Suprapubic skin (tissue), 4 donors: ENCODE measurements around the gene HOXD3. TPM values are rescaled to one million over a fixed set of nuclear protein-coding genes. Genes with fewer than 3 reads are reported as not detected.

Experiments used
- DNase-seq, 2 donors: peaks; one replicate each; pipeline ENCODE4 v3.0.0-alpha.2; 2019; ENCODE audit warnings: low spot score in 2 of 2
- H3K27ac ChIP-seq: fragments of 200-600 bp; sonication (generic); one replicate; pipeline ENCODE4 v1.5.1; 2019
- H3K27me3 ChIP-seq: fragments of 200-600 bp; sonication (generic); one replicate; pipeline ENCODE4 v1.5.1; 2019
- H3K36me3 ChIP-seq: fragments of 200-600 bp; sonication (generic); one replicate; pipeline ENCODE4 v1.5.1; 2019
- H3K4me1 ChIP-seq: fragments of 200-600 bp; sonication (generic); one replicate; pipeline ENCODE4 v1.5.1; 2019
- H3K4me3 ChIP-seq: fragments of 200-600 bp; sonication (generic); one replicate; pipeline ENCODE4 v1.5.1; 2019; ENCODE audit warnings: mild to moderate bottlenecking
- H3K9me3 ChIP-seq: fragments of 200-600 bp; sonication (generic); one replicate; pipeline ENCODE4 v1.5.1; 2019
- CTCF ChIP-seq, 2 donors: fragments of 200-600 bp in 1 of 2; fragments of 450-650 bp in 1 of 2; sonication (generic) in 1 of 2; IDR thresholded peaks; one replicate each; pipeline ENCODE4 v1.5.1; 2016 to 2019; ENCODE audit warnings: antibody characterized with exemption in 2 of 2, mild to moderate bottlenecking in 1 of 2, moderate library complexity in 1 of 2
- EP300 ChIP-seq: sonication (generic); formaldehyde crosslinking; IDR thresholded peaks from one replicate; pipeline ENCODE4 v1.6.1; 2017; ENCODE audit warnings: antibody characterized with exemption
- POLR2A ChIP-seq, 2 donors: fragments of 450-650 bp; IDR thresholded peaks; one replicate each; pipeline ENCODE4 v1.6.1; 2017; ENCODE audit warnings: antibody characterized with exemption in 2 of 2, mild to moderate bottlenecking in 2 of 2, moderate library complexity in 2 of 2
- POLR2AphosphoS5 ChIP-seq, 3 donors: sonication (generic); formaldehyde crosslinking; IDR thresholded peaks; one replicate each; pipeline ENCODE4 v1.6.1; 2017; ENCODE audit warnings: antibody characterized with exemption in 3 of 3
- WGBS: methylation state at CpG from one replicate; pipeline ENCODE4 v1.1.5; 2018; 5-methylcytosine and 5-hydroxymethylcytosine counted together
- total RNA-seq, 4 donors: library from RNA; depleted of rRNA; stranded (reverse); fragments of >200 nt; gene quantifications; one replicate each; pipeline ENCODE4 v1.1.0, GENCODE V29; 2016

Gene HOXD3
- total RNA-seq, 4 donors from 2014 or later, result 0.49 to 3.5 (median 1.5) TPM

GRCh38 chr2:176114120-176114929 is 42.8 kb upstream of the HOXD3 start:
- no peak for DNase-seq
- TF ChIP-seq EP300 (no peak), POLR2A (IDR thresholded peaks at IDR 0.05) (no peak), POLR2AphosphoS5 (IDR thresholded peaks at IDR 0.05) (no peak), CTCF (IDR thresholded peaks at IDR 0.05) (no peak)
- Histone ChIP-seq H3K9me3 (no peaks in the 10 kb centered on the region), H3K36me3 (no peaks in the 10 kb centered on the region), H3K27ac (no peak overlapping the region), H3K27me3 (peaks cover 100% of the 10 kb centered on the region), H3K4me1 (peaks cover 19% of the 10 kb centered on the region), H3K4me3 (no peak overlapping the region)
- WGBS, result 42% methylated on average over 24 of the region's 26 CpGs

- TF ChIP-seq POLR2AphosphoS5 (IDR thresholded peaks at IDR 0.05), result no peak
- no peak for TF ChIP-seq CTCF (IDR thresholded peaks at IDR 0.05)
- TF ChIP-seq POLR2A (IDR thresholded peaks at IDR 0.05), result no peak
- TF ChIP-seq EP300, result no peak
- peaks cover 19% of the 10 kb centered on the region for H3K4me1 ChIP-seq
- DNase-seq, result no peak
These were observed 42.0 kb upstream of the HOXD3 start for GRCh38 chr2:176114930-176115625.

GRCh38 chr2:176115883-176116813 is 41.0 kb upstream of the HOXD3 start, which contains the start of gene HOXD10:
HOXD10 (plus strand) TSS chr2:176116778; CDS start chr2:176116834, 56 bp downstream.
- Histone ChIP-seq H3K27ac (peak within 1 kb of the TSS; percentile 31), H3K4me3 (peak within 1 kb of the TSS; percentile 35), H3K36me3 (no peaks in the 10 kb centered on the region), H3K4me1 (peaks cover 14% of the 10 kb centered on the region), H3K27me3 (peaks cover 100% of the 10 kb centered on the region), H3K9me3 (no peaks in the 10 kb centered on the region)
- no peak for DNase-seq
- no peak for TF ChIP-seq POLR2A (IDR thresholded peaks at IDR 0.05)
- no peak for TF ChIP-seq CTCF (IDR thresholded peaks at IDR 0.05)
- no peak for TF ChIP-seq POLR2AphosphoS5 (IDR thresholded peaks at IDR 0.05)
- no peak for TF ChIP-seq EP300
- 11% methylated on average over 38 of the region's 66 CpGs for whole genome bisulfite sequencing

More at GRCh38 chr2:176114930-176115625, 42.0 kb upstream of the HOXD3 start:
- Histone ChIP-seq H3K4me3 (no peak overlapping the region), H3K27ac (no peak overlapping the region), H3K9me3 (no peaks in the 10 kb centered on the region), H3K27me3 (peaks cover 100% of the 10 kb centered on the region), H3K36me3 (no peaks in the 10 kb centered on the region)
- 56% methylated on average over 15 of the region's 16 CpGs for WGBS

GRCh38 chr2:176117162-176117822 is 39.8 kb upstream of the HOXD3 start:
- no peak overlapping the region for H3K27ac ChIP-seq
- no peaks in the 10 kb centered on the region for H3K9me3 ChIP-seq
- peaks cover 100% of the 10 kb centered on the region for H3K27me3 ChIP-seq
- H3K4me3 ChIP-seq, result peak overlapping the region; percentile 35
- no peaks in the 10 kb centered on the region for H3K36me3 ChIP-seq
- DNase-seq, result no peak
- H3K4me1 ChIP-seq, result peaks cover 20% of the 10 kb centered on the region
- WGBS, result 30% methylated on average over 4 of the region's 40 CpGs
- TF ChIP-seq POLR2AphosphoS5 (IDR thresholded peaks at IDR 0.05), result no peak
- TF ChIP-seq POLR2A (IDR thresholded peaks at IDR 0.05), result no peak
- TF ChIP-seq CTCF (IDR thresholded peaks at IDR 0.05), result no peak
- no peak for TF ChIP-seq EP300
